SU-DHL-6 (cell line): ENCODE results near the gene NANOS2.

Source experiments
- CTCF ChIP-seq: fragments of 200-600 bp; sonication (generic); IDR thresholded peaks from one replicate; pipeline ENCODE4 v1.5.1; 2017; ENCODE audit warnings: antibody characterized with exemption, mild to moderate bottlenecking, low read length, moderate library complexity; ENCODE audit not compliant: insufficient read depth, poor library complexity, severe bottlenecking
- EZH2phosphoT487 ChIP-seq: fragments of 200-600 bp; sonication (generic), shearing (Covaris generic); conservative IDR thresholded peaks from 2 replicates; pipeline ENCODE4 v1.6.1; 2018; ENCODE audit warnings: mild to moderate bottlenecking, antibody characterized with exemption, low read length, moderate library complexity, mixed read lengths

- no peak for TF ChIP-seq CTCF
- TF ChIP-seq EZH2phosphoT487, result no peak
Observed at GRCh38 chr19:45958320-45958719, 43.7 kb upstream of the NANOS2 start.
